H1 (cell line): ENCODE data around the gene PRKCA. TPM values are rescaled to one million over a fixed set of nuclear protein-coding genes. Genes with fewer than 3 reads are reported as not detected.

Experiments used
- CTCF ChIA-PET: fragments of 300-600 bp; sonication (Branson Sonifier 250); formaldehyde crosslinking; loops from one replicate; lab custom pipeline; 2021; ENCODE audit not compliant: partially characterized antibody; lab: Charles Lee
- POLR2A ChIA-PET: fragments of 300-600 bp; sonication (Branson Sonifier 250); formaldehyde crosslinking; loops from one replicate; lab custom pipeline; 2021; ENCODE audit warnings: inconsistent platforms; ENCODE audit not compliant: partially characterized antibody; lab: Charles Lee
- DNase-seq, 2 experiments: peaks; one replicate each; pipeline versions ENCODE4 v3.0.0 to v3.0.0-alpha.2; 2010 to 2022; ENCODE audit warnings: low spot score in 2 of 2, low read depth in 1 of 2, mixed read lengths in 1 of 2
- FAIRE-seq: peaks from 2 replicates; lab custom pipeline; 2011; peaks lifted over from hg19 to GRCh38; lab: Jason Lieb, UNC
- H2AFZ ChIP-seq: 2 replicates; pipeline ENCODE4 v1.8.1; 2012; ENCODE audit warnings: low read length, inconsistent platforms
- H2AK5ac ChIP-seq: 2 replicates; pipeline ENCODE4 v1.6.1; 2013; ENCODE audit warnings: low read depth, low read length
- H2BK120ac ChIP-seq: replicated peaks from 2 replicates; pipeline ENCODE3; 2013; ENCODE audit warnings: low read depth, low read length, inconsistent platforms
- H2BK12ac ChIP-seq: 2 replicates; pipeline ENCODE4 v1.6.1; 2013; ENCODE audit warnings: low read depth, low read length
- H2BK15ac ChIP-seq: 2 replicates; pipeline ENCODE4 v1.6.1; 2013; ENCODE audit warnings: low read length
- H2BK20ac ChIP-seq: 2 replicates; pipeline ENCODE4 v1.6.1; 2013; ENCODE audit warnings: low read length
- H2BK5ac ChIP-seq: 2 replicates; pipeline ENCODE4 v1.6.1; 2013; ENCODE audit warnings: low read depth, low read length
- H3K14ac ChIP-seq: 2 replicates; pipeline ENCODE4 v1.6.1; 2013; ENCODE audit warnings: inconsistent platforms; ENCODE audit not compliant: insufficient read length
- H3K18ac ChIP-seq: 2 replicates; pipeline ENCODE4 v1.6.1; 2013; ENCODE audit warnings: low read length; ENCODE audit errors: extremely low read depth
- H3K23ac ChIP-seq: 2 replicates; pipeline ENCODE4 v1.6.1; 2013; ENCODE audit warnings: inconsistent platforms; ENCODE audit not compliant: insufficient read length
- H3K23me2 ChIP-seq: 2 replicates; pipeline ENCODE4 v1.6.1; 2013; ENCODE audit warnings: low read depth, low read length
- H3K27ac ChIP-seq: 2 replicates; pipeline ENCODE4 v1.6.1; 2011; ENCODE audit warnings: low read depth, low read length, inconsistent platforms
- H3K27me3 ChIP-seq, 4 experiments: replicated peaks in 1 of 4; 1 replicate in 1 of 4; 2 replicates in 3 of 4; pipeline versions ENCODE4 v1.6.1 to v1.8.1; 2011 to 2013; ENCODE audit warnings: low read length in 3 of 4, mild to moderate bottlenecking in 3 of 4, inconsistent platforms in 2 of 4, mixed read lengths in 2 of 4, moderate library complexity in 1 of 4; ENCODE audit not compliant: control insufficient read depth in 3 of 4, insufficient read depth in 3 of 4; ENCODE audit errors: extremely low read depth in 1 of 4
- H3K36me3 ChIP-seq, 4 experiments: 2 replicates each; pipeline versions ENCODE4 v1.6.1 to v1.8.1; 2011 to 2013; ENCODE audit warnings: mild to moderate bottlenecking in 4 of 4, low read length in 3 of 4, moderate library complexity in 2 of 4, control low read depth in 1 of 4, inconsistent platforms in 1 of 4; ENCODE audit not compliant: insufficient read depth in 4 of 4, control insufficient read depth in 2 of 4
- H3K4ac ChIP-seq: replicated peaks from 2 replicates; pipeline ENCODE3; 2013; ENCODE audit warnings: low read length, low read depth, mixed read lengths, inconsistent platforms; ENCODE audit not compliant: insufficient read length
- H3K4me1 ChIP-seq, 4 experiments: replicated peaks in 1 of 4; 1 replicate in 1 of 4; 2 replicates in 3 of 4; pipeline versions ENCODE4 v1.6.1 to v1.8.1; 2011 to 2013; ENCODE audit warnings: low read length in 3 of 4, inconsistent platforms in 2 of 4, mixed read lengths in 1 of 4; ENCODE audit not compliant: insufficient read depth in 4 of 4, control insufficient read depth in 3 of 4
- H3K4me2 ChIP-seq, 2 experiments: 2 replicates each; pipeline versions ENCODE4 v1.6.1 to v1.8.1; 2011 to 2013; ENCODE audit warnings: low read depth in 2 of 2, low read length in 2 of 2, control low read depth in 1 of 2, inconsistent platforms in 1 of 2, mild to moderate bottlenecking in 1 of 2; ENCODE audit not compliant: insufficient read depth in 1 of 2
- H3K4me3 ChIP-seq, 4 experiments: fragments of 200-600, 300-600 bp in 1 of 4; sonication (generic), shearing (Covaris generic), sonication (Bioruptor Twin) in 1 of 4; 2 replicates each; pipeline versions ENCODE4 v1.5.1 to v1.8.1; 2011 to 2016; ENCODE audit warnings: low read length in 4 of 4, low read depth in 3 of 4, control low read depth in 2 of 4, inconsistent platforms in 2 of 4, mild to moderate bottlenecking in 2 of 4, mixed read lengths in 1 of 4, moderate library complexity in 1 of 4; ENCODE audit not compliant: insufficient read depth in 2 of 4; ENCODE audit errors: extremely low read depth in 1 of 4
- H3K56ac ChIP-seq: replicated peaks from 2 replicates; pipeline ENCODE3; 2013; ENCODE audit warnings: low read depth, mild to moderate bottlenecking, mixed read lengths, low read length, inconsistent platforms; ENCODE audit not compliant: insufficient read length
- H3K79me1 ChIP-seq: 2 replicates; pipeline ENCODE4 v1.6.1; 2013; ENCODE audit warnings: low read depth, low read length, control low read depth
- H3K79me2 ChIP-seq, 2 experiments: 2 replicates each; pipeline versions ENCODE4 v1.6.1 to v1.8.1; 2012 to 2013; ENCODE audit warnings: low read length in 2 of 2, mild to moderate bottlenecking in 2 of 2, inconsistent platforms in 1 of 2; ENCODE audit not compliant: insufficient read depth in 2 of 2, control insufficient read depth in 1 of 2
- H3K9ac ChIP-seq, 4 experiments: replicated peaks in 1 of 4; 1 replicate in 1 of 4; 2 replicates in 3 of 4; pipeline versions ENCODE4 v1.6.1 to v1.8.1; 2011 to 2013; ENCODE audit warnings: low read depth in 3 of 4, low read length in 3 of 4, control low read depth in 2 of 4, mild to moderate bottlenecking in 2 of 4, moderate library complexity in 2 of 4, inconsistent platforms in 1 of 4; ENCODE audit errors: extremely low read depth in 1 of 4
- H3K9me3 ChIP-seq, 2 experiments: 2 replicates each; pipeline versions ENCODE4 v1.6.1 to v1.8.1; 2012 to 2013; ENCODE audit warnings: mild to moderate bottlenecking in 2 of 2, moderate library complexity in 2 of 2, control low read depth in 1 of 2, inconsistent platforms in 1 of 2, low read depth in 1 of 2, low read length in 1 of 2, mixed read lengths in 1 of 2; ENCODE audit not compliant: insufficient read depth in 2 of 2
- H4K20me1 ChIP-seq, 2 experiments: replicated peaks in 1 of 2; 2 replicates each; pipeline versions ENCODE3 to v1.8.1; 2011 to 2013; ENCODE audit warnings: inconsistent platforms in 2 of 2, low read length in 2 of 2, mild to moderate bottlenecking in 1 of 2; ENCODE audit not compliant: insufficient read depth in 2 of 2, control insufficient read depth in 1 of 2
- H4K5ac ChIP-seq: 2 replicates; pipeline ENCODE4 v1.6.1; 2013; ENCODE audit warnings: low read length, low read depth, mixed read lengths, inconsistent platforms; ENCODE audit not compliant: insufficient read length
- H4K8ac ChIP-seq: 2 replicates; pipeline ENCODE4 v1.8.0; 2013; ENCODE audit warnings: mild to moderate bottlenecking, moderate library complexity, low read length, inconsistent platforms; ENCODE audit not compliant: insufficient read depth; ENCODE audit errors: extremely low read depth
- H4K91ac ChIP-seq: replicated peaks from 2 replicates; pipeline ENCODE3; 2013; ENCODE audit warnings: low read length, mixed read lengths, inconsistent platforms; ENCODE audit not compliant: insufficient read length
- BCL11A ChIP-seq, 2 experiments: IDR thresholded peaks; one replicate each; pipeline ENCODE4 v1.6.1; 2011; ENCODE audit warnings: low read depth in 2 of 2, low read length in 2 of 2, mild to moderate bottlenecking in 2 of 2
- BRCA1 ChIP-seq: IDR thresholded peaks from 2 replicates; pipeline ENCODE4 v1.6.1; 2012; ENCODE audit warnings: low read depth, low read length, improper control_type of control experiment
- CBX5 ChIP-seq: fragments of 300-800, 300-1000 bp; sonication (generic); IDR thresholded peaks from 2 replicates; pipeline ENCODE4 v1.7.1; 2016; ENCODE audit warnings: antibody characterized with exemption, low read length, low read depth
- CBX8 ChIP-seq: fragments of 300-800, 300-1000 bp; sonication (generic); IDR thresholded peaks from 2 replicates; pipeline ENCODE4 v1.7.1; 2016; ENCODE audit warnings: low read depth, low read length, borderline replicate concordance
- CHD2 ChIP-seq: IDR thresholded peaks from 2 replicates; pipeline ENCODE4 v1.6.1; 2012; ENCODE audit warnings: low read length, improper control_type of control experiment
- EZH2 ChIP-seq: fragments of 200-600 bp; sonication (generic); IDR thresholded peaks from 2 replicates; pipeline ENCODE4 v1.7.1; 2012; ENCODE audit warnings: low read depth, mild to moderate bottlenecking, moderate library complexity, low read length, inconsistent platforms; ENCODE audit not compliant: severe bottlenecking
- GTF2F1 ChIP-seq: IDR thresholded peaks from 2 replicates; pipeline ENCODE4 v1.6.1; 2012; ENCODE audit warnings: low read depth, low read length, improper control_type of control experiment, borderline replicate concordance
- POLR2A ChIP-seq, 2 experiments: IDR thresholded peaks; 1 replicate in 1 of 2; 2 replicates in 1 of 2; pipeline ENCODE4 v1.6.1; 2011; ENCODE audit warnings: low read depth in 2 of 2, low read length in 2 of 2, mild to moderate bottlenecking in 2 of 2; ENCODE audit errors: control extremely low read depth in 1 of 2
- POU5F1 ChIP-seq: IDR thresholded peaks from 2 replicates; pipeline ENCODE4 v1.6.1; 2011; ENCODE audit warnings: low read depth, mild to moderate bottlenecking, low read length, moderate library complexity
- RXRA ChIP-seq: IDR thresholded peaks from 2 replicates; pipeline ENCODE4 v1.6.1; 2011; ENCODE audit warnings: low read depth, mild to moderate bottlenecking, low read length, moderate library complexity; ENCODE audit not compliant: insufficient read depth
- SIN3A ChIP-seq, 2 experiments: IDR thresholded peaks in 1 of 2; conservative IDR thresholded peaks in 1 of 2; 2 replicates each; pipeline ENCODE4 v1.6.1; 2011 to 2012; ENCODE audit warnings: low read length in 2 of 2, improper control_type of control experiment in 1 of 2, low read depth in 1 of 2, mild to moderate bottlenecking in 1 of 2
- SP1 ChIP-seq: IDR thresholded peaks from 2 replicates; pipeline ENCODE4 v1.6.1; 2011; ENCODE audit warnings: low read depth, low read length
- SP2 ChIP-seq: IDR thresholded peaks from 2 replicates; pipeline ENCODE4 v1.6.1; 2012; ENCODE audit warnings: mild to moderate bottlenecking, low read length, inconsistent platforms
- SP4 ChIP-seq: IDR thresholded peaks from 2 replicates; pipeline ENCODE4 v1.6.1; 2012; ENCODE audit warnings: low read length, inconsistent platforms
- SRF ChIP-seq: IDR thresholded peaks from 2 replicates; pipeline ENCODE4 v1.6.1; 2011; ENCODE audit warnings: mild to moderate bottlenecking, low read depth, low read length, moderate library complexity
- TCF12 ChIP-seq: IDR thresholded peaks from 2 replicates; pipeline ENCODE4 v1.6.1; 2011; ENCODE audit warnings: low read depth, mild to moderate bottlenecking, low read length
- WGBS, 2 experiments: shearing (Covaris generic) in 1 of 2; methylation state at CpG; one replicate each; pipeline versions ENCODE4 v1.1.6 to v1.1.7; 2013 to 2015; ENCODE audit warnings: low lambda C conversion rate in 2 of 2, mixed read lengths in 2 of 2, inconsistent platforms in 1 of 2, low coverage in 1 of 2, missing lambda C conversion rate in 1 of 2; ENCODE audit not compliant: insufficient replicate concordance in 2 of 2, insufficient coverage in 1 of 2, insufficient read length in 1 of 2; ENCODE audit errors: extremely low coverage in 1 of 2, missing lambda C conversion rate in 1 of 2; 5-methylcytosine and 5-hydroxymethylcytosine counted together
- polyA plus RNA-seq, 7 experiments: library from polyadenylated mRNA; depleted of rRNA in 3 of 7; stranded (reverse) in 5 of 7; unstranded in 2 of 7; fragments of >200 nt in 5 of 7; fragments of 200-250 nt in 2 of 7; gene quantifications; 1 replicate in 5 of 7; 2 replicates in 1 of 7; 4 replicates in 1 of 7; pipeline versions ENCODE4 v1.2.1 to v1.2.3, GENCODE V29; 2011 to 2013; ENCODE audit warnings: missing spikeins in 2 of 7, mixed read lengths in 2 of 7
- total RNA-seq: library from RNA; stranded (reverse); fragmentation: NEBNext Ultra II Directional; extraction: Animal tissue kit (Norgen Biotek cat#: 25700); gene quantifications from 2 replicates; pipeline ENCODE4 v1.2.1, GENCODE V29; 2021

PRKCA gene
- total and polyA plus RNA-seq, 2 of the 8 experiments (the other 6 are each of a cell fraction or from before 2014, with no cell fraction given), result 5.8 to 17.8 TPM

- Histone ChIP-seq H3K4me2 (no peak overlapping the region), H4K5ac (no peak overlapping the region), H3K9me3 (no peaks in the 10 kb centered on the region), H2BK12ac (no peak overlapping the region), H3K23ac (no peak overlapping the region), H2BK120ac (no peak overlapping the region), H3K4me1 (peaks cover 0 to 3% (median 0%) of the 10 kb centered on the region in 4 experiments; a peak in 1 of 7 replicates), H2AFZ (no peak overlapping the region), H3K4ac (no peak overlapping the region), H4K91ac (no peak overlapping the region), H2BK5ac (no peak overlapping the region), H2BK15ac (no peak overlapping the region), H3K36me3 (no peaks in the 10 kb centered on the region), H3K27ac (no peak overlapping the region), H3K4me3 (no peak overlapping the region), H2AK5ac (no peak overlapping the region), H3K9ac (no peak overlapping the region), H2BK20ac (no peak overlapping the region), H3K27me3 (no peaks in the 10 kb centered on the region), H3K79me2 (no peaks in the 10 kb centered on the region), H3K79me1 (no peaks in the 10 kb centered on the region; the same call in 1 of the 2 replicates), H3K56ac (no peak overlapping the region), H4K20me1 (no peaks in the 10 kb centered on the region), H3K23me2 (no peaks in the 10 kb centered on the region), H4K8ac (no peak overlapping the region), H3K14ac (no peak overlapping the region), H3K18ac (no peak overlapping the region)
- ChIA-PET CTCF (interaction anchor here (0.6 kb wide), 1 partner anchor 1128 kb away, joined by 4 read pairs; no protein-coding TSS in a partner anchor), POLR2A (no interaction called here)
- FAIRE-seq (no peak), DNase-seq (no peak)
- 93% methylated on average over 12 of the region's 12 CpGs; no CpG with 5 or more reads in 1 of the 2 experiments for WGBS, 2 experiments
- TF ChIP-seq SP1 (no peak), POU5F1 (no peak), EZH2 (no peak), SRF (no peak), CBX8 (no peak), SP4 (no peak), RXRA (no peak), TCF12 (no peak), SP2 (no peak), BRCA1 (no peak), POLR2A (IDR thresholded peaks at IDR 0.05; ENCODE audit: control extremely low read depth in 1 of 2, low read depth in 2 of 2, low read length in 2 of 2) (no peak), BCL11A (IDR thresholded peaks at IDR 0.05; ENCODE audit: low read depth in 2 of 2, low read length in 2 of 2) (no peak), GTF2F1 (no peak), SIN3A (conservative IDR thresholded peaks at IDR 0.05 in 1 of 2, IDR thresholded peaks at IDR 0.05 in 1 of 2; ENCODE audit: low read depth in 1 of 2, low read length in 2 of 2) (no peak), CBX5 (no peak), CHD2 (no peak)
Measured at GRCh38 chr17:66595893-66596292, 293.5 kb downstream of the PRKCA start.
